Measurements from ENCODE around the gene INTS15. TPM values are rescaled to one million over a fixed set of nuclear protein-coding genes. Genes with fewer than 3 reads are reported as not detected.
A peak's percentile ranks its signal among the peaks of the same experiment; 100 is the strongest.

INTS15 gene
- total and polyA plus RNA-seq, 3 experiments from 2014 or later: 45.8 to 47.3 (median 46.9) TPM

- Mint-ChIP-seq H3K4me3 (peak overlapping the region in 3 of 7 donors; percentile 23 to 66 (median 32)), H3K27ac (peak overlapping the region in 3 of 8 donors; percentile 33 to 77 (median 42))
Measured at GRCh38 chr7:6554848-6555247, 35.0 kb upstream of the INTS15 start.

GRCh38 chr7:6556196-6556595 lies 33.6 kb upstream of the INTS15 start:
- CTCF ChIA-PET: no interaction called here
- H3K27me3 ChIP-seq (ENCODE audit: insufficient read depth, low read length, poor library complexity, severe bottlenecking): no peaks in the 10 kb centered on the region
- no peaks in the 10 kb centered on the region for H3K4me1 ChIP-seq (ENCODE audit: insufficient read depth, low read length)
- Mint-ChIP-seq H3K4me1 (peaks cover 2 to 7% (median 5%) of the 10 kb centered on the region in 3 donors), H3K36me3 (no peaks in the 10 kb centered on the region), H3K27me3 (peaks cover 5 to 6% of the 10 kb centered on the region in 2 donors), H3K9me3 (no peaks in the 10 kb centered on the region), H3K27ac (peak overlapping the region in 1 of 8 donors; percentile 84), H3K4me3 (no peak overlapping the region)
- no peak overlapping the region for H3K27ac ChIP-seq (ENCODE audit: low read depth, low read length)
- H3K4me3 ChIP-seq (ENCODE audit: low read length): no peak overlapping the region
- no peaks in the 10 kb centered on the region for H3K36me3 ChIP-seq (ENCODE audit: insufficient read depth, low read length)
- DNase-seq: no peak
- no peaks in the 10 kb centered on the region for H3K9me3 ChIP-seq (ENCODE audit: low read length)
- POLR2A ChIA-PET: no interaction called here

More at GRCh38 chr7:6554848-6555247, 35.0 kb upstream of the INTS15 start:
- Histone ChIP-seq H3K4me1 (ENCODE audit: insufficient read depth, low read length) (no peaks in the 10 kb centered on the region), H3K36me3 (ENCODE audit: insufficient read depth, low read length) (no peaks in the 10 kb centered on the region), H3K9me3 (ENCODE audit: low read length) (no peaks in the 10 kb centered on the region), H3K4me3 (ENCODE audit: low read length) (no peak overlapping the region), H3K27ac (ENCODE audit: low read depth, low read length) (no peak overlapping the region), H3K27me3 (ENCODE audit: insufficient read depth, low read length, poor library complexity, severe bottlenecking) (no peaks in the 10 kb centered on the region)
- Mint-ChIP-seq H3K36me3 (no peaks in the 10 kb centered on the region), H3K9me3 (no peaks in the 10 kb centered on the region), H3K27me3 (peaks cover 2 to 4% of the 10 kb centered on the region in 2 donors), H3K4me1 (peaks cover 2 to 7% (median 5%) of the 10 kb centered on the region in 3 donors)
- ChIA-PET CTCF (interaction anchor here (0.9 to 1.5 kb wide), 2 partner anchors 10 to 42 kb away, joined by 3 read pairs; no protein-coding TSS in a partner anchor), POLR2A (no interaction called here)
- DNase-seq: peak in 1 of 5 donors; percentile 56

- H3K4me1 ChIP-seq (ENCODE audit: insufficient read depth, low read length): no peaks in the 10 kb centered on the region
- Mint-ChIP-seq H3K9me3 (no peaks in the 10 kb centered on the region), H3K4me1 (peaks cover 2 to 7% (median 5%) of the 10 kb centered on the region in 3 donors), H3K4me3 (no peak overlapping the region), H3K36me3 (no peaks in the 10 kb centered on the region), H3K27me3 (peaks cover 5 to 6% of the 10 kb centered on the region in 2 donors), H3K27ac (no peak overlapping the region)
- CTCF ChIA-PET: interaction anchor here (0.6 to 1.6 kb wide), 6 partner anchors 11 to 80 kb away, joined by 3 to 7 read pairs (median 4); no protein-coding TSS in a partner anchor
- H3K9me3 ChIP-seq (ENCODE audit: low read length): no peaks in the 10 kb centered on the region
- POLR2A ChIA-PET: interaction anchor here (0.5 kb wide), 1 partner anchor 25 kb away, joined by 5 read pairs; no protein-coding TSS in a partner anchor
- H3K36me3 ChIP-seq (ENCODE audit: insufficient read depth, low read length): no peaks in the 10 kb centered on the region
- H3K27me3 ChIP-seq (ENCODE audit: insufficient read depth, low read length, poor library complexity, severe bottlenecking): no peaks in the 10 kb centered on the region
- no peak overlapping the region for H3K4me3 ChIP-seq (ENCODE audit: low read length)
- DNase-seq: peak in 1 of 5 donors; percentile 17
- no peak overlapping the region for H3K27ac ChIP-seq (ENCODE audit: low read depth, low read length)
Measured at GRCh38 chr7:6558837-6559236, 31.0 kb upstream of the INTS15 start.

- Mint-ChIP-seq H3K27ac (peak overlapping the region in 1 of 8 donors; percentile 78), H3K36me3 (no peaks in the 10 kb centered on the region), H3K4me1 (peaks cover 2 to 3% (median 2%) of the 10 kb centered on the region in 3 donors), H3K9me3 (no peaks in the 10 kb centered on the region), H3K4me3 (no peak overlapping the region), H3K27me3 (peaks cover 5 to 6% of the 10 kb centered on the region in 2 donors)
- DNase-seq: no peak
- CTCF ChIA-PET: no interaction called here
- Histone ChIP-seq H3K9me3 (ENCODE audit: low read length) (no peaks in the 10 kb centered on the region), H3K27me3 (ENCODE audit: insufficient read depth, low read length, poor library complexity, severe bottlenecking) (no peaks in the 10 kb centered on the region), H3K27ac (ENCODE audit: low read depth, low read length) (no peak overlapping the region), H3K36me3 (ENCODE audit: insufficient read depth, low read length) (no peaks in the 10 kb centered on the region), H3K4me1 (ENCODE audit: insufficient read depth, low read length) (no peaks in the 10 kb centered on the region), H3K4me3 (ENCODE audit: low read length) (no peak overlapping the region)
- POLR2A ChIA-PET: no interaction called here
Measured at GRCh38 chr7:6559896-6560295, 29.9 kb upstream of the INTS15 start.

GRCh38 chr7:6562106-6562505 lies 27.7 kb upstream of the INTS15 start:
- H3K27me3 ChIP-seq (ENCODE audit: insufficient read depth, low read length, poor library complexity, severe bottlenecking): no peaks in the 10 kb centered on the region
- H3K27me3 Mint-ChIP-seq: peaks cover 5% of the 10 kb centered on the region in 2 donors
- no peaks in the 10 kb centered on the region for H3K4me1 ChIP-seq (ENCODE audit: insufficient read depth, low read length)
- H3K36me3 Mint-ChIP-seq: no peaks in the 10 kb centered on the region
- POLR2A ChIA-PET: no interaction called here
- H3K4me3 Mint-ChIP-seq: no peak overlapping the region
- no peak overlapping the region for H3K4me3 ChIP-seq (ENCODE audit: low read length)
- no peak overlapping the region for H3K27ac ChIP-seq (ENCODE audit: low read depth, low read length)
- H3K9me3 Mint-ChIP-seq: no peaks in the 10 kb centered on the region
- CTCF ChIA-PET: no interaction called here
- H3K27ac Mint-ChIP-seq: no peak overlapping the region
- H3K36me3 ChIP-seq (ENCODE audit: insufficient read depth, low read length): no peaks in the 10 kb centered on the region
- H3K9me3 ChIP-seq (ENCODE audit: low read length): no peaks in the 10 kb centered on the region
- DNase-seq: no peak
- no peaks in the 10 kb centered on the region for H3K4me1 Mint-ChIP-seq

- ChIA-PET POLR2A (no interaction called here), CTCF (no interaction called here)
- H3K27me3 ChIP-seq (ENCODE audit: insufficient read depth, low read length, poor library complexity, severe bottlenecking): no peaks in the 10 kb centered on the region
- no peaks in the 10 kb centered on the region for H3K9me3 ChIP-seq (ENCODE audit: low read length)
- H3K9me3 Mint-ChIP-seq: no peaks in the 10 kb centered on the region
- no peak for DNase-seq
- peaks cover 5 to 7% of the 10 kb centered on the region in 2 donors for H3K27me3 Mint-ChIP-seq
- no peaks in the 10 kb centered on the region for H3K4me1 ChIP-seq (ENCODE audit: insufficient read depth, low read length)
- H3K4me3 ChIP-seq (ENCODE audit: low read length): no peak overlapping the region
- H3K27ac Mint-ChIP-seq: no peak overlapping the region
- no peak overlapping the region for H3K27ac ChIP-seq (ENCODE audit: low read depth, low read length)
- H3K4me1 Mint-ChIP-seq: no peaks in the 10 kb centered on the region
- H3K36me3 Mint-ChIP-seq: no peaks in the 10 kb centered on the region
- no peak overlapping the region for H3K4me3 Mint-ChIP-seq
- H3K36me3 ChIP-seq (ENCODE audit: insufficient read depth, low read length): no peaks in the 10 kb centered on the region
Measured at GRCh38 chr7:6563936-6564770, 25.7 kb upstream of the INTS15 start.

GRCh38 chr7:6565655-6566054 lies 24.2 kb upstream of the INTS15 start:
- Mint-ChIP-seq H3K4me1 (no peaks in the 10 kb centered on the region), H3K36me3 (no peaks in the 10 kb centered on the region), H3K27me3 (peaks cover 4 to 7% of the 10 kb centered on the region in 2 donors), H3K27ac (no peak overlapping the region), H3K9me3 (no peaks in the 10 kb centered on the region), H3K4me3 (no peak overlapping the region)
- H3K4me3 ChIP-seq (ENCODE audit: low read length): no peak overlapping the region
- ChIA-PET CTCF (no interaction called here), POLR2A (no interaction called here)
- H3K9me3 ChIP-seq (ENCODE audit: low read length): no peaks in the 10 kb centered on the region
- no peak for DNase-seq
- no peaks in the 10 kb centered on the region for H3K36me3 ChIP-seq (ENCODE audit: insufficient read depth, low read length)
- H3K27ac ChIP-seq (ENCODE audit: low read depth, low read length): no peak overlapping the region
- no peaks in the 10 kb centered on the region for H3K27me3 ChIP-seq (ENCODE audit: insufficient read depth, low read length, poor library complexity, severe bottlenecking)
- H3K4me1 ChIP-seq (ENCODE audit: insufficient read depth, low read length): no peaks in the 10 kb centered on the region

GRCh38 chr7:6567886-6568285 lies 21.9 kb upstream of the INTS15 start:
- CTCF ChIA-PET: interaction anchor here (0.7 kb wide), 1 partner anchor 1765 kb away, joined by 3 read pairs; no protein-coding TSS in a partner anchor
- no peak overlapping the region for H3K4me3 Mint-ChIP-seq
- H3K36me3 Mint-ChIP-seq: no peaks in the 10 kb centered on the region
- DNase-seq: no peak
- Histone ChIP-seq H3K9me3 (ENCODE audit: low read length) (no peaks in the 10 kb centered on the region), H3K27me3 (ENCODE audit: insufficient read depth, low read length, poor library complexity, severe bottlenecking) (no peaks in the 10 kb centered on the region), H3K36me3 (ENCODE audit: insufficient read depth, low read length) (no peaks in the 10 kb centered on the region), H3K27ac (ENCODE audit: low read depth, low read length) (no peak overlapping the region), H3K4me3 (ENCODE audit: low read length) (no peak overlapping the region), H3K4me1 (ENCODE audit: insufficient read depth, low read length) (no peaks in the 10 kb centered on the region)
- no peaks in the 10 kb centered on the region for H3K9me3 Mint-ChIP-seq
- POLR2A ChIA-PET: no interaction called here
- peaks cover 4 to 12% of the 10 kb centered on the region in 2 donors for H3K27me3 Mint-ChIP-seq
- H3K4me1 Mint-ChIP-seq: no peaks in the 10 kb centered on the region
- no peak overlapping the region for H3K27ac Mint-ChIP-seq

Measured in CD8-positive, alpha-beta memory T cell (primary cell).